HG02852 (cell line): ENCODE data around the gene ZBTB7B.

ENCODE experiments used
- ATAC-seq: cut with Tn5 transposase; IDR thresholded peaks from one replicate; pipeline ENCODE4 v1.9.1; 2021; ENCODE audit warnings: mild to moderate bottlenecking, moderate library complexity; ENCODE audit not compliant: unreplicated experiment

The ZBTB7B gene

GRCh38 chr1:155001675-155002463 lies 733 bp upstream of the ZBTB7B start:
- ATAC-seq, result peak; percentile 46

- no peak for ATAC-seq
Observed at GRCh38 chr1:155003227-155003765, 694 bp downstream of the ZBTB7B start.

- ATAC-seq, result no peak
Observed at GRCh38 chr1:155003766-155004351, 1.3 kb downstream of the ZBTB7B start.

GRCh38 chr1:155004352-155005075 lies 1.9 kb downstream of the ZBTB7B start:
- ATAC-seq, result no peak

GRCh38 chr1:155005076-155006011 lies 2.7 kb downstream of the ZBTB7B start:
- no peak for ATAC-seq

GRCh38 chr1:155006601-155007101 lies 4.0 kb downstream of the ZBTB7B start:
- no peak for ATAC-seq

GRCh38 chr1:155007251-155007828 lies 4.7 kb downstream of the ZBTB7B start:
- ATAC-seq, result no peak

- no peak for ATAC-seq
Observed at GRCh38 chr1:155008015-155008941, 5.7 kb downstream of the ZBTB7B start.

- ATAC-seq, result no peak
Observed at GRCh38 chr1:155009221-155009711, 6.7 kb downstream of the ZBTB7B start.

GRCh38 chr1:155009742-155010141 lies 7.1 kb downstream of the ZBTB7B start:
- ATAC-seq, result no peak

GRCh38 chr1:155010211-155010918 lies 7.8 kb downstream of the ZBTB7B start:
- no peak for ATAC-seq

- ATAC-seq, result no peak
Observed at GRCh38 chr1:155011004-155011416, 8.4 kb downstream of the ZBTB7B start.

- ATAC-seq, result no peak
Observed at GRCh38 chr1:155011437-155012025, 8.9 kb downstream of the ZBTB7B start.

- ATAC-seq, result no peak
Observed at GRCh38 chr1:155012026-155012546, 9.5 kb downstream of the ZBTB7B start.

GRCh38 chr1:155012776-155013602 lies 10.4 kb downstream of the ZBTB7B start:
- ATAC-seq, result no peak

- ATAC-seq, result no peak
Observed at GRCh38 chr1:155013632-155014031, 11.0 kb downstream of the ZBTB7B start.
